ENCODE results near the gene SERTAD3.
"Not testable (repeated sequence)": the region's sequence is repeated elsewhere in the genome, so short reads cannot be mapped to it uniquely, and the experiment has no call there.

Gene SERTAD3

DNA sequence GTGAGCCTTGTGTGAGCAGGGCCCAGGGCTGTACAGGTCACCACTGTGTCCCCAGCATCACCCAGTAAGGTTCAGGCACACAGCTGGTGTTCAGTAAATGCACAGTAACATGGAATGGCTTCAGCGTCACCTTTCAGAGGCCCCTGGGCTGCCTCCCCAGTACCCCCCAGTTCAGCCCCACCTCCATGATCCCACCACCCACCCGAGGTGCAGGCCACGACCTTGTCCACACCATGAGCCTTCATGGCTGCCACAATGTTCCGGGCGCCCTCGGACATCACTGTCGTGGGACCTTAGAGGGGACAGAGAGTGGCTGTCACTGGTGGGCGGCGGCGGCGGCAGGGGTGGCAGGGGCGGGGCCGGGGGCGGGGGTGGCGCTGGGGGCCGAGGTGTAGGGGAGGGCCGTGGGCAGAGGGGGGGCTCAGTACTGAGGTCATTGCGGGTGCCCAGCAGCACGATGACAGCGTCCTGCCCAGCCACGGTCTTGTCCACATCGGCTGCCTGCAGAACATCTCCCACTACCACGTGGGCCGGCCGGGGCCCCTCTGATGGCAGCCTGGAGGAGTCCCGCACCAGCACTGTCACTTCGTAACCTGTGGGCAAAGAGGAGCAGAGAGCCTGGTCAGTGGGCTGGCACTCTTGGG, 13.9 kb upstream of the SERTAD3 start:
- no peak for DNase-seq (ENCODE audit: low read depth in 2 of 2)

DNA sequence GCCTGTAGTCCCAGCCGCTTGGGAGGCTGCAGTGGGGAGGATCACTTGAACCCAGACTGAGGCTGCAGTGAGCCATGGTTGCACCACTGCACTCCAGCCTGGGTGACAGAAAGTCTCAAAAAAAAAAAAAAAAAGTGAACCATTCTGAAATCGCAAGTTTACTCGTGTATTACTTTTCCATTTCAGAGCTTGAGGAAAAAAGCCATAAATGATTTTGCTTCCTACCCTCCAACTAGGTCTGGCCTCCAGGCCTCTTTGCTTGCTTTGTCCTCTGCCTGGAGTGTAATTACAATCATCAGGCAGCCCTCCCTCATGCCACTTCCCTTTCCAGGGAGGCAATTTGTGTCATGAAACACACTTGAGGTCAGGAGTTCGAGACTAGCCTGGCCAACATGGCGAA, 12.9 kb upstream of the SERTAD3 start:
- no peak for DNase-seq (ENCODE audit: low read depth in 2 of 2)

DNA sequence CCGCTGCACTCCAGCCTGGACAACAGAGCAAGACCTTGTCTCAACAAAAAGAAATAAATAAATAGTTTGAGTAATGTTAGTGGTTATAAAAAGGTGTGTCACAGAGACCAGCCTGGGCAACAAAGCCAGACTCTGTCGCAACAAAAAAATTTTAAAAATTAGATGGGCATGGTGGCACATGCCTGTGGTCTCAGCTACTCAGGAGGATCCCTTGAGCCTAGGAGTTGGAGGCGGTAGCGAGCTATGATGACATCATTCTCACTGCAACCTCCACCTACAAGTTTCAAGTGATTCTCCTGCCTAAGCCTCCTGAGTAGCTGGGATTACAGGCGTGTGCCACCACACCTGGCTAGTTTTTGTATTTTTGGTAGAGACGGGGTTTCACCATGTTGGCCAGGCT, 9.8 kb upstream of the SERTAD3 start:
- DNase-seq (ENCODE audit: low read depth in 2 of 2): not testable (repeated sequence)

DNA sequence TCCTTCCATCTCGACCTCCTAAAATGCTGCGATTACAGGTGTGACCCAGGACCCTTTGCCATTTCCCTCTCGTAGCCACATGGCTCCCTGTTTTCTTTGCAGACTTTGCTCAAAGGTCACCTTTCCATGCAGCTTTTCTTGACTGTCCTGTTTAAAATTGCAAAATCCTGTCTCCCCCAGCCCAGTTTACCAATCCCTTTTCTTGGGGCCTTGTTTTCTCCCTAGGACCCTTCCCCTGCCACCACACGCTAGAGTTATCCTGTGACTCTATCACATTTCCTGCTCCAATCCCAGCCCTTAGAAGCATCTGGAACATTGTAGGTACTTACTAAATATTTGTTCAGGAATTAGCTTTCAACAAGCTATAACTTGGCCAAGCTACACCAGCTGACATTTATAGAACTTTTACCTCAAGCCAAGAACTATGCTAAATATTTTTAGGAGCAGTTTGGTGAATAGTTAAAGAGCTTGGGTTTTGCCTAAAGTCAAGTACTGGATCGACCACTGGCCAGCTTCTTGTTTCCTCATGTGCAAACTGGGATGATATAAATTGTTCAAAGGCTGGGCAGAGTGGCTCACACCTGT, 9.1 kb upstream of the SERTAD3 start:
- no peak for DNase-seq (ENCODE audit: low read depth in 2 of 2)

GRCh38 chr19:40452016-40452415, 7.9 kb upstream of the SERTAD3 start:
- no peak for DNase-seq (ENCODE audit: low read depth in 2 of 2)

DNA sequence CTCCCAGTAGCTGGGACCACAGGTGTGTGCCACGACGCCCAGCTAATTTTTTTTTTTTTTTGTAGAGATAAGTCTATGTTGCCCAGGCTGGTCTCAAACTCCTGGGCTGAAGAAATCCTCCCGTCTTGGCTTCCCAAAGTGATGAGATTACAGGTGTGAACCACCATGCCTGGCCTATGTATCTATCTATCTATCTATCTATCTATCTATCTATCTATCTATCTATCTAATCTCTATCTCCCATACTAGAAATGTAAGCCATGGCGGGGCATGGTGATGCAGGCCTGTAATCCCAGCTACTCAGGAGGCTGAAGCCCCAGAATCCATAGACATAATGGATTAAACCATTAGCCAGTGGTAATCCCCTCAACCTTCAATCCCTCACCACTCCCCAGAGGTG, 6.5 kb upstream of the SERTAD3 start:
- DNase-seq (ENCODE audit: low read depth in 2 of 2): no peak

DNA sequence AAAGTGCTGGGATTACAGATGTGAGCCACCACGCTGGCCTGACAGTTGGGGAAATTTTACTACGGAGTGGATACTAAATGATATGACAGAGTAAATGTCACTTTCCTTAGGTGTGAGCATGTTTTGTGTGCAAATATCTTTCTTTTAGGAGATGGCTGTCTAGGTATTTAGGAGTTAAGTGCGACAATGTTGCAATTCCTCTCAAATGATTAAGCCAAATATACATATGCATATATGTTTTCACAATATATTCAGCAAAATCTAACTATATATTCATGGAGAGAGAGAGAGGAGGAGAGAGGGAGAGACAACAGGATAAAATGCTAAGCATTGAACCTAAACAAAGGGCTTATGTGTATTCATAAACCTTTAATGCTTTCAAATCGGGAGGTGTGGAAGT, 5.4 kb upstream of the SERTAD3 start:
- DNase-seq (ENCODE audit: low read depth in 2 of 2): no peak

GRCh38 chr19:40446263-40446784, 2.2 kb upstream of the SERTAD3 start:
- DNase-seq (ENCODE audit: low read depth in 2 of 2): no peak

DNA sequence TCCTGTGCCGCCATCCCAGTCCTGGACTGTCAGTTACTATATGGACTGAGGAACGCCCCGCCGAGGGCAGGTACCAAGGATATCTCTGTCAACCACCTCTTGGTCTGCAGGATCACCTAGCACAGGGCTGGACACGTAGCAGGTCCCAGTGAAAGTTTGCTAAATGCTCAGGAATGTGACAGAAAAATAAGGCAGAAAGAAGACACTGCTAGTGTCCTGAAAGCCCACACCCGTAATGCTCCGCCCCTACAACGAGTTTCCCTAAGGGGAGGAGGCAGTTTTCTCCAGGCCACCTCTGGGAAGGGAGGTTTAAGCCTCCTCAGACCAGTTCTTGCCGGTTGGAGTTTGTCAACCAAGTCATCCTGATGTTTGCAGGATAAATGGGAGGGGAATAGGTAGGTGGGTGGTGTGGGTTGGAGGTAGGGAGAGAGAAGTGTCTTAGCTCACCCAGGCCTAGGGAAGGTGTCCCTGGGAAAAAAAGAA, 1.7 kb upstream of the SERTAD3 start:
- no peak for DNase-seq (ENCODE audit: low read depth in 2 of 2)

DNA sequence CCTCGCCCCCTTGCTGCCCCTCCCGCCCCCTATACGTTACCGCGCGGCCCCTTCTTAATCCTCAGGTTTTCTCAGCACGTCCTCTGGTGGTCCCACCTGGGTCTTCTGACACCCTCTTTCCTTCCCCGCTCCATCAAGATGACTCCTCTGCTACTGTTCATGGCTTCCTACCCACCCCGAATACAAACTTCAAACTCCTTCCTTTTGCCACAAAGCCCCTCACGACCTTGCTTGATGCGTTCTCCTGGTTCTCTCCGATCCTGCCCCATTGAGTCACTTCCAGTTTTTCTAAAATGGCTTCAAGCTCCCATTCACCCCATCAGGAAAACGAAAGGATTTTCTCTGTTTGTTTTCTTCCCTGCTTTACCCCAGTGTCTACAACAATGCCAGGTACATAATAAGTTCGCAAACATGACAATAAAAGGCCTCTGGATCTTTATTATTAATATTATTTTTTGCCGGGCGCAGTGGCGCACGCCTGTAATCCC, 734 bp upstream of the SERTAD3 start:
- DNase-seq (ENCODE audit: low read depth in 2 of 2): no peak

GRCh38 chr19:40443131-40443999, 770 bp downstream of the SERTAD3 start:
- DNase-seq (ENCODE audit: low read depth in 2 of 2): peak; percentile 99

- DNase-seq (ENCODE audit: low read depth in 2 of 2): no peak
These were observed 1.6 kb downstream of the SERTAD3 start for GRCh38 chr19:40442328-40443130.

DNA sequence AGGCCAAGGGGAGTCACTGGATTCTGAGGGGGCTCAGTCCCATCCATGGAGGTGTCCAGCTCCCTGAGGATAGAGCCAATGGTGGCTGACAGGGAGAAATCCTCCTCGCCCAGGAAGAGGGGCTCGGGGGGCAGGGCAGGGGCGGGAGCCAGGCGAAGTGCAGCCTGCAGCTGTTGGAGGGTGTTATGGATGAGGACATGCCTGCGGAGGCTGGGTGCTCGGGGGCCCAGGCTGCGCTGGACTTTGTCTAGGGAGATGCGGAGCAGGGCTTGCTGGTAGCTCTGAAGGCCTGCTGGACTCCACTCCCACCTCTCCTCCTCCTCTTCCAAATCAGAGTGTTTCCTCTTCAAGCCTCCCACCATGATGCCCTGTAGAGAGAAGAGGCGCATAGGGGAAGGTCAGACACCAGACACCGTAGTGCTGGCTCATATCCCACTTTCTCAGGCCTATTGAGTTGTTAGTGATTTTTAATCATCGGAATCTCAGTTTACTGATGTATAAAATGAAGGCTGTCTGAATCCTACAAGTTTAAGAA, 2.3 kb downstream of the SERTAD3 start:
- no peak for DNase-seq (ENCODE audit: low read depth in 2 of 2)

DNA sequence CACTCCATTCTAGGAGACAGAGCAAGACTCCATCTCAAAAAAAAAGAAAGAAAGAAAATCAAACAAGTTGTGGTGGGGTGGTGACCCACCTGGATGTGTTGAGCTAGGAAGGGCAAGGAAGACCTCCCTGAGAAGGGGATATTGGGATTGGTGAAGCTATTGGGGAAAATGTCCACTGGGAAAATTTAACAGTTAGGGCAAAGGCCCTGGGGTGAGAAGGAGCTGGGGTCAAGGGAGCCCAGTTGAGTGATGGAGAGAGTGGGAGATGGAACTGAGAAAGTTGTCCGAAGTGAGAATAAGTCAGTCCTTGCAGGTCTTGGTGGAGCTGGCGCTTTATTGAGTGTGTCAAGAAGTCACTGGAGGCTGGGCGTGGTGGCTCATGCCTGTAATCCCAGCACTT, 5.9 kb downstream of the SERTAD3 start:
- no peak for DNase-seq (ENCODE audit: low read depth in 2 of 2)

- DNase-seq (ENCODE audit: low read depth in 2 of 2): no peak
These were observed 10.5 kb downstream of the SERTAD3 start for GRCh38 chr19:40433391-40434216.

DNA sequence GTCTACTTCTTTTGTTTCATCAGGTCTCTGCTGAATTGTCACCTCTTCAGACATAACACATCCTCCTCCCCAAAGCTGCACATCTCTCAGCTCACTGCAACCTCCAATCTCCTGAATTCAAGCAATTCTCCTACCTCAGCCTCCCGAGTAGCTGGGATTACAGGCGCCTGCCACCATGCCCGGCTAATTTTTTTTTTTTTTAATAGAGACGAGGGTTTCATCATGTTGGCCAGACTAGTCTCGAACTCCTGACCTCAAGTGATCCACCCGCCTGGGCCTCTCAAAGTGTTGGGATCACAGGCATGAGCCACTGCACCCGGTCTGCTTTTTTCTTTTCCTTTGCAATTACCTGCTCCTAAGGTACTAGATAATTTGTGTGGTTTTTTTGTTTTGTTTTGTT, 11.4 kb downstream of the SERTAD3 start:
- not testable (repeated sequence) for DNase-seq (ENCODE audit: low read depth in 2 of 2)

GRCh38 chr19:40431698-40432097, 12.4 kb downstream of the SERTAD3 start:
- no peak for DNase-seq (ENCODE audit: low read depth in 2 of 2)

GRCh38 chr19:40430242-40430641, 13.9 kb downstream of the SERTAD3 start:
- DNase-seq (ENCODE audit: low read depth in 2 of 2): not testable (repeated sequence)

- not testable (repeated sequence) for DNase-seq (ENCODE audit: low read depth in 2 of 2)
These were observed 15.9 kb downstream of the SERTAD3 start for GRCh38 chr19:40428197-40428596.
